GM12864 (cell line): ENCODE data around the gene CCND2.
A peak's percentile ranks its signal among the peaks of the same experiment; 100 is the strongest.

Experiments used
- DNase-seq: peaks from one replicate; pipeline ENCODE4 v3.0.0-alpha.2; 2011; ENCODE audit warnings: low read depth
- H3K4me3 ChIP-seq: 2 replicates; pipeline ENCODE4 v1.5.1; 2011; ENCODE audit warnings: mild to moderate bottlenecking, low read depth, low read length, control low read depth
- CTCF ChIP-seq: IDR thresholded peaks from 2 replicates; pipeline ENCODE4 v1.5.1; 2011; ENCODE audit warnings: low read depth, mild to moderate bottlenecking, moderate library complexity, low read length, control low read depth, inconsistent platforms; ENCODE audit errors: missing control alignments

CCND2 gene

GRCh38 chr12:4281173-4281654 lies 7.7 kb downstream of the CCND2 start:
- H3K4me3 ChIP-seq = no peak overlapping the region
- TF ChIP-seq CTCF = no peak
- DNase-seq = no peak

GRCh38 chr12:4282103-4282891 lies 8.7 kb downstream of the CCND2 start:
- no peak overlapping the region for H3K4me3 ChIP-seq
- no peak for DNase-seq
- TF ChIP-seq CTCF = no peak

GRCh38 chr12:4282892-4283511 lies 9.4 kb downstream of the CCND2 start:
- H3K4me3 ChIP-seq = no peak overlapping the region
- DNase-seq = no peak
- peak; percentile 19 for TF ChIP-seq CTCF

GRCh38 chr12:4283512-4284255 lies 10.1 kb downstream of the CCND2 start:
- no peak for TF ChIP-seq CTCF

GRCh38 chr12:4284306-4284705 lies 10.7 kb downstream of the CCND2 start:
- no peak for DNase-seq
- TF ChIP-seq CTCF = no peak
- no peak overlapping the region for H3K4me3 ChIP-seq

More at GRCh38 chr12:4283512-4284255, 10.1 kb downstream of the CCND2 start:
- no peak overlapping the region for H3K4me3 ChIP-seq
- no peak for DNase-seq

- no peak overlapping the region for H3K4me3 ChIP-seq
- no peak for DNase-seq
- no peak for TF ChIP-seq CTCF
Observed at GRCh38 chr12:4285070-4285469, 11.5 kb downstream of the CCND2 start.
